ENCODE measurements around the gene MLPH.

DNA sequence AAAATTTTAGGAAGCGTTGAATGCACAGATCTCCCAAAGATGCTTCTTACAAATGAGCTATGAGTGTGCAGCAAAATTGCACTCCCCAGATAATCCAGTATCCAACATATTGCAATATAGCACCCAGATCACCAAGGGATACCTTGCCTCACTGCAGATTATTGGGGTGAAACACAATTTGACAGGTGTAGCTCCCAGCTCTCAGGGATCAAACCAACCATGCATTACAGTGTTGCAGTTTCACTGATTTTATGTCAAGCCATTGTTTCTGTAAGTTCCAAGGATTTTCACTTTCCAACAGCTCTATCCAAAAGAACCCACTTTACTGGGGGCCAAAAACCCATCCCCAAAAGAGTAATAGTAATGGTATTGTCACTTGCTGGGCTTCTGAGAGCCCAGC, 68.5 kb downstream of the MLPH start:
- TF ChIP-seq, protein P1, sequence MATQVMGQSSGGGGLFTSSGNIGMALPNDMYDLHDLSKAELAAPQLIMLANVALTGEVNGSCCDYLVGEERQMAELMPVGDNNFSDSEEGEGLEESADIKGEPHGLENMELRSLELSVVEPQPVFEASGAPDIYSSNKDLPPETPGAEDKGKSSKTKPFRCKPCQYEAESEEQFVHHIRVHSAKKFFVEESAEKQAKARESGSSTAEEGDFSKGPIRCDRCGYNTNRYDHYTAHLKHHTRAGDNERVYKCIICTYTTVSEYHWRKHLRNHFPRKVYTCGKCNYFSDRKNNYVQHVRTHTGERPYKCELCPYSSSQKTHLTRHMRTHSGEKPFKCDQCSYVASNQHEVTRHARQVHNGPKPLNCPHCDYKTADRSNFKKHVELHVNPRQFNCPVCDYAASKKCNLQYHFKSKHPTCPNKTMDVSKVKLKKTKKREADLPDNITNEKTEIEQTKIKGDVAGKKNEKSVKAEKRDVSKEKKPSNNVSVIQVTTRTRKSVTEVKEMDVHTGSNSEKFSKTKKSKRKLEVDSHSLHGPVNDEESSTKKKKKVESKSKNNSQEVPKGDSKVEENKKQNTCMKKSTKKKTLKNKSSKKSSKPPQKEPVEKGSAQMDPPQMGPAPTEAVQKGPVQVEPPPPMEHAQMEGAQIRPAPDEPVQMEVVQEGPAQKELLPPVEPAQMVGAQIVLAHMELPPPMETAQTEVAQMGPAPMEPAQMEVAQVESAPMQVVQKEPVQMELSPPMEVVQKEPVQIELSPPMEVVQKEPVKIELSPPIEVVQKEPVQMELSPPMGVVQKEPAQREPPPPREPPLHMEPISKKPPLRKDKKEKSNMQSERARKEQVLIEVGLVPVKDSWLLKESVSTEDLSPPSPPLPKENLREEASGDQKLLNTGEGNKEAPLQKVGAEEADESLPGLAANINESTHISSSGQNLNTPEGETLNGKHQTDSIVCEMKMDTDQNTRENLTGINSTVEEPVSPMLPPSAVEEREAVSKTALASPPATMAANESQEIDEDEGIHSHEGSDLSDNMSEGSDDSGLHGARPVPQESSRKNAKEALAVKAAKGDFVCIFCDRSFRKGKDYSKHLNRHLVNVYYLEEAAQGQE (IDR thresholded peaks at IDR 0.05; ENCODE audit: low read depth) = no peak
- no peak for TF ChIP-seq CREB1 (IDR thresholded peaks at IDR 0.05; ENCODE audit: low read depth)
- no peak for TF ChIP-seq RAD21 (IDR thresholded peaks at IDR 0.05; ENCODE audit: low read depth)
- no peak for TF ChIP-seq TAF1 (IDR thresholded peaks at IDR 0.05; ENCODE audit: low read depth)
- no peak for TF ChIP-seq YY1 (IDR thresholded peaks at IDR 0.05; ENCODE audit: low read depth)
- TF ChIP-seq NFIC (IDR thresholded peaks at IDR 0.05) = no peak
- TF ChIP-seq CEBPB (IDR thresholded peaks at IDR 0.05) = no peak
- no peak for TF ChIP-seq TCF12 (IDR thresholded peaks at IDR 0.05; ENCODE audit: low read depth)
